Hepatocyte (in vitro differentiated cells): Measurements from ENCODE around the gene SLC25A25. TPM values are rescaled to one million over a fixed set of nuclear protein-coding genes. Genes with fewer than 3 reads are reported as not detected.

Experiments
- DNase-seq: peaks from one replicate; pipeline ENCODE4 v3.0.0-alpha.2; 2016; ENCODE audit warnings: low spot score
- H2AFZ ChIP-seq: fragments of 200-600 bp; sonication (generic); 2 replicates; pipeline ENCODE4 v1.6.0; 2016; ENCODE audit warnings: antibody characterized with exemption, mild to moderate bottlenecking
- H3K27ac ChIP-seq: fragments of 200-600 bp; sonication (generic); 2 replicates; pipeline ENCODE4 v1.5.1; 2016; ENCODE audit warnings: mild to moderate bottlenecking
- H3K27me3 ChIP-seq: fragments of 200-600 bp; sonication (generic); 2 replicates; pipeline ENCODE4 v1.6.1; 2016
- H3K36me3 ChIP-seq: fragments of 200-600 bp; sonication (generic); replicated peaks from 2 replicates; pipeline ENCODE4 v1.5.1; 2016; ENCODE audit warnings: low read depth; ENCODE audit not compliant: insufficient read depth
- H3K4me1 ChIP-seq: fragments of 200-600 bp; sonication (generic); 2 replicates; pipeline ENCODE4 v1.5.1; 2016; ENCODE audit warnings: mild to moderate bottlenecking, moderate library complexity; ENCODE audit not compliant: insufficient read depth
- H3K4me2 ChIP-seq: fragments of 200-600 bp; sonication (generic); 2 replicates; pipeline ENCODE4 v1.6.0; 2016
- H3K4me3 ChIP-seq: fragments of 200-600 bp; sonication (generic); 2 replicates; pipeline ENCODE4 v1.5.1; 2016; ENCODE audit warnings: mild to moderate bottlenecking
- H3K79me2 ChIP-seq: fragments of 200-600 bp; sonication (generic); 2 replicates; pipeline ENCODE4 v1.6.0; 2017; ENCODE audit warnings: mild to moderate bottlenecking
- H3K9me2 ChIP-seq: fragments of 200-600 bp; sonication (generic); replicated peaks from 2 replicates; pipeline ENCODE4 v1.6.0; 2017; ENCODE audit warnings: mild to moderate bottlenecking; ENCODE audit not compliant: insufficient read depth
- H3K9me3 ChIP-seq: fragments of 200-600 bp; sonication (generic); 2 replicates; pipeline ENCODE4 v1.5.1; 2016; ENCODE audit warnings: low read depth, mild to moderate bottlenecking
- H4K20me1 ChIP-seq: fragments of 200-600 bp; sonication (generic); 2 replicates; pipeline ENCODE4 v1.6.0; 2016; ENCODE audit warnings: mild to moderate bottlenecking; ENCODE audit not compliant: insufficient read depth, poor library complexity, severe bottlenecking
- CTCF ChIP-seq: fragments of 200-600 bp; sonication (generic); IDR thresholded peaks from 2 replicates; pipeline ENCODE4 v1.5.1; 2016; ENCODE audit warnings: antibody characterized with exemption, mild to moderate bottlenecking; ENCODE audit not compliant: poor library complexity
- EZH2 ChIP-seq: fragments of 200-600 bp; sonication (generic); IDR thresholded peaks from 2 replicates; pipeline ENCODE4 v1.6.1; 2016; ENCODE audit warnings: antibody characterized with exemption, mild to moderate bottlenecking, borderline replicate concordance
- EZH2phosphoT487 ChIP-seq: fragments of 200-600 bp; sonication (generic); IDR thresholded peaks from one replicate; pipeline ENCODE4 v1.6.1; 2018; ENCODE audit warnings: antibody characterized with exemption, mild to moderate bottlenecking, low read depth, moderate library complexity; ENCODE audit not compliant: unreplicated experiment, severe bottlenecking
- WGBS: methylation state at CpG from one replicate; pipeline ENCODE4 v1.1.6; 2016; ENCODE audit warnings: low lambda C conversion rate; ENCODE audit errors: missing lambda C conversion rate; 5-methylcytosine and 5-hydroxymethylcytosine counted together
- polyA plus RNA-seq: library from polyadenylated mRNA; unstranded; fragments of >200 nt; fragmentation: Nextera tagmentation; extraction: Ambion mirVana; gene quantifications from 2 replicates; pipeline ENCODE4 v1.2.1, GENCODE V29; 2016
- total RNA-seq: library from RNA; depleted of rRNA; stranded (reverse); fragments of >200 nt; gene quantifications from 2 replicates; pipeline ENCODE4 v1.2.3, GENCODE V29; 2014

The SLC25A25 gene
- total and polyA plus RNA-seq, 2 experiments from 2014 or later: 51.0 to 62.3 TPM

- Histone ChIP-seq H3K79me2 (peaks cover under 1% of the 10 kb centered on the region), H3K4me2 (no peak overlapping the region), H3K4me3 (no peak overlapping the region), H3K27ac (no peak overlapping the region), H3K9me3 (no peaks in the 10 kb centered on the region), H3K9me2 (no peaks in the 10 kb centered on the region), H3K27me3 (no peaks in the 10 kb centered on the region), H4K20me1 (no peaks in the 10 kb centered on the region), H2AFZ (no peak overlapping the region), H3K36me3 (no peaks in the 10 kb centered on the region), H3K4me1 (peaks cover 16% of the 10 kb centered on the region)
- TF ChIP-seq EZH2: no peak
- TF ChIP-seq CTCF: no peak
- TF ChIP-seq EZH2phosphoT487: no peak
- 91% methylated on average over 13 of the region's 15 CpGs for WGBS
- DNase-seq: no peak
These were observed 51.1 kb downstream of the SLC25A25 start for GRCh38 chr9:128118971-128119665.

- no peak overlapping the region for H3K4me2 ChIP-seq
- no peak overlapping the region for H2AFZ ChIP-seq
- H3K9me2 ChIP-seq: no peaks in the 10 kb centered on the region
- peaks cover 5% of the 10 kb centered on the region for H3K79me2 ChIP-seq
- no peak overlapping the region for H3K4me3 ChIP-seq
- H3K4me1 ChIP-seq: peaks cover 7% of the 10 kb centered on the region
- no peaks in the 10 kb centered on the region for H3K36me3 ChIP-seq
- no peaks in the 10 kb centered on the region for H3K9me3 ChIP-seq
- H4K20me1 ChIP-seq: no peaks in the 10 kb centered on the region
- no peaks in the 10 kb centered on the region for H3K27me3 ChIP-seq
- H3K27ac ChIP-seq: no peak overlapping the region
- TF ChIP-seq CTCF: no peak
- TF ChIP-seq EZH2: no peak
- no peak for TF ChIP-seq EZH2phosphoT487
- DNase-seq: no peak
- 93% methylated on average over 20 of the region's 20 CpGs for WGBS
These were observed 52.2 kb downstream of the SLC25A25 start for GRCh38 chr9:128120061-128120740.

GRCh38 chr9:128120741-128121465 lies 52.9 kb downstream of the SLC25A25 start:
- Histone ChIP-seq H3K9me3 (no peaks in the 10 kb centered on the region), H3K27ac (no peak overlapping the region), H3K27me3 (no peaks in the 10 kb centered on the region), H3K9me2 (no peaks in the 10 kb centered on the region), H3K4me1 (peaks cover 7% of the 10 kb centered on the region), H3K79me2 (peaks cover 12% of the 10 kb centered on the region), H3K4me2 (no peak overlapping the region), H3K4me3 (no peak overlapping the region), H4K20me1 (no peaks in the 10 kb centered on the region), H2AFZ (no peak overlapping the region), H3K36me3 (no peaks in the 10 kb centered on the region)
- no peak for DNase-seq
- no peak for TF ChIP-seq EZH2
- TF ChIP-seq EZH2phosphoT487: no peak
- no peak for TF ChIP-seq CTCF
- 88% methylated on average over 25 of the region's 29 CpGs for WGBS
